Hematopoietic multipotent progenitor cell (in vitro differentiated cells): ENCODE results near the gene TNFAIP1. TPM values are rescaled to one million over a fixed set of nuclear protein-coding genes. Genes with fewer than 3 reads are reported as not detected.
A peak's percentile ranks its signal among the peaks of the same experiment; 100 is the strongest.

Source experiments
- DNase-seq, 3 donors: peaks; one replicate each; pipeline ENCODE4 v3.0.0-alpha.2; 2011 to 2015; ENCODE audit warnings: low read depth in 2 of 3, low spot score in 2 of 3
- total RNA-seq: library from RNA; depleted of rRNA; stranded (reverse); fragments of >200 nt; gene quantifications from one replicate; pipeline ENCODE4 v1.2.3, GENCODE V29; 2012

TNFAIP1 gene
- total RNA-seq, 1 donor = 22.4 TPM

DNA sequence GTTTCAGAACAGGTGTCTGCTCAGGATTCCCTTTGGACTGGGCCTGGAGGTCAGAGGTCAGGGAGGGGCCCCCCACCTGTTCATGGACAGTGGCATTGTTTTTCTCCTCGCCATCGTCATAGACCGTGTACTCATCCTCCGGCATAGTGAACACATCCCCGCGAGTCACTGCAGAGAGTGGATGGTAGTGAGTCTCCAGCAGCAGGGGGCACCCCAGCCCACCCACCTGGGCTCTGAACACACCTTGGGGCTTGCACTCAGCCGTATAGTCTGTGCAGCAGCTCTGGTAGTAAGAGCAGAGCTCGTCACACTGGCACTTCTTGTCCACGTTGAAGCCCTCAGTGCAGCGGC is 34.1 kb downstream of the TNFAIP1 start:
- no peak for DNase-seq

GRCh38 chr17:28370035-28370743 is 34.6 kb downstream of the TNFAIP1 start, which contains the start of gene VTN:
Gene VTN (minus strand): TSS chr17:28370307. CDS start chr17:28370203, 104 bp downstream.
- no peak for DNase-seq

- no peak for DNase-seq
These were observed 35.2 kb downstream of the TNFAIP1 start for GRCh38 chr17:28370744-28371103.

- DNase-seq = peak; percentile 48 to 91 (median 87)
These were observed 36.0 kb downstream of the TNFAIP1 start, which contains the start of gene SARM1 for GRCh38 chr17:28371245-28372202. Gene SARM1 (plus strand): TSS chr17:28371694. CDS start chr17:28372033, 339 bp downstream.

DNA sequence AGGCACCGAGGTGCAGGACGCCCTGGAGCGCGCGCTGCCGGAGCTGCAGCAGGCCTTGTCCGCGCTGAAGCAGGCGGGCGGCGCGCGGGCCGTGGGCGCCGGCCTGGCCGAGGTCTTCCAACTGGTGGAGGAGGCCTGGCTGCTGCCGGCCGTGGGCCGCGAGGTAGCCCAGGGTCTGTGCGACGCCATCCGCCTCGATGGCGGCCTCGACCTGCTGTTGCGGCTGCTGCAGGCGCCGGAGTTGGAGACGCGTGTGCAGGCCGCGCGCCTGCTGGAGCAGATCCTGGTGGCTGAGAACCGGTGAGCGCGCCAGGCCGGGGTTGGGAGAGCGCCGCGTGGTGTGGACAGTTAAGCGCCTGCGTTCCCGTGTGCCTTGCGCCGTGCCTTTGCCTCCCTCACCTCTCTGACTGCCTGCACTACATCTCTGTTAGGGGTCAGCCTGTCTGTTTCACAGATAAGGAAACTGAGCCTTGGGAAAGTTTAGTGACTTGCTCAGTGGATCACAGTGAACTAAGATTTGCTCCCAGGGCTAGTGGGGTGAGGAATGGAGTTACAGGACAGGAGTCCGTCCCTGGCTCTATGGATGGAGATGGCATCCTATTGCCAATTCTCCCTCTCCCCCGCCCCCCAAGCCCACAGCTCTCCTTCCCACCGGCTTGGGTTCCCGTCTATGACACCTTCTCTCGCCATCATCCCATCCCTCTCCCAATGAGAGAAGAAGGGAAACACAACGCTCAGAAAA is 36.8 kb downstream of the TNFAIP1 start:
- no peak for DNase-seq

DNA sequence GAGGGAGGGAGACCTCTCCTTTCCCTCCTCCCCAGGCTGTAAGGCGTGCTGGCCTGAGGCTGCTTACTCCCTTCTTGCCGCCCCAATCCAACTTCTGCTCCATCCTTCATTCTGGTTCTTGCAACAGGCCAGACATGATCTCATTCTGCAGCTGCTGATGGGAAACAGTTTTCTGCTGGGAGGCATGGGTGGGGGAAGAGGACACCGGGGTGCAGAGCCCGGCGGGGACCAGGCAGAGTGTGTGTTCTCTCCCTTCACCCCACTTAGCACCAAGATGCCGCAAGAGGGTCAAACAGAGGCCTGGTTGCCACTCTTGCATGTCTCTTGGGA is 37.3 kb downstream of the TNFAIP1 start:
- no peak for DNase-seq

GRCh38 chr17:28379814-28380801 is 44.5 kb downstream of the TNFAIP1 start:
- peak in 2 of 3 donors; percentile 39 to 68 for DNase-seq

DNA sequence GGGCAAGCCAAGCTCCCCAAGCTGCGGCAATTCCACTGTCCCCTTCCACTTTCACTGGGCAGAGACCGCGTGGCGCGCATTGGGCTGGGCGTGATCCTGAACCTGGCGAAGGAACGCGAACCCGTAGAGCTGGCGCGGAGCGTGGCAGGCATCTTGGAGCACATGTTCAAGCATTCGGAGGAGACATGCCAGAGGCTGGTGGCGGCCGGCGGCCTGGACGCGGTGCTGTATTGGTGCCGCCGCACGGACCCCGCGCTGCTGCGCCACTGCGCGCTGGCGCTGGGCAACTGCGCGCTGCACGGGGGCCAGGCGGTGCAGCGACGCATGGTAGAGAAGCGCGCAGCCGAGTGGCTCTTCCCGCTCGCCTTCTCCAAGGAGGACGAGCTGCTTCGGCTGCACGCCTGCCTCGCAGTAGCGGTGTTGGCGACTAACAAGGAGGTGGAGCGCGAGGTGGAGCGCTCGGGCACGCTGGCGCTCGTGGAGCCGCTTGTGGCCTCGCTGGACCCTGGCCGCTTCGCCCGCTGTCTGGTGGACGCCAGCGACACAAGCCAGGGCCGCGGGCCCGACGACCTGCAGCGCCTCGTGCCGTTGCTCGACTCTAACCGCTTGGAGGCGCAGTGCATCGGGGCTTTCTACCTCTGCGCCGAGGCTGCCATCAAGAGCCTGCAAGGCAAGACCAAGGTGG is 45.7 kb downstream of the TNFAIP1 start:
- DNase-seq = peak in 1 of 3 donors; percentile 53

DNA sequence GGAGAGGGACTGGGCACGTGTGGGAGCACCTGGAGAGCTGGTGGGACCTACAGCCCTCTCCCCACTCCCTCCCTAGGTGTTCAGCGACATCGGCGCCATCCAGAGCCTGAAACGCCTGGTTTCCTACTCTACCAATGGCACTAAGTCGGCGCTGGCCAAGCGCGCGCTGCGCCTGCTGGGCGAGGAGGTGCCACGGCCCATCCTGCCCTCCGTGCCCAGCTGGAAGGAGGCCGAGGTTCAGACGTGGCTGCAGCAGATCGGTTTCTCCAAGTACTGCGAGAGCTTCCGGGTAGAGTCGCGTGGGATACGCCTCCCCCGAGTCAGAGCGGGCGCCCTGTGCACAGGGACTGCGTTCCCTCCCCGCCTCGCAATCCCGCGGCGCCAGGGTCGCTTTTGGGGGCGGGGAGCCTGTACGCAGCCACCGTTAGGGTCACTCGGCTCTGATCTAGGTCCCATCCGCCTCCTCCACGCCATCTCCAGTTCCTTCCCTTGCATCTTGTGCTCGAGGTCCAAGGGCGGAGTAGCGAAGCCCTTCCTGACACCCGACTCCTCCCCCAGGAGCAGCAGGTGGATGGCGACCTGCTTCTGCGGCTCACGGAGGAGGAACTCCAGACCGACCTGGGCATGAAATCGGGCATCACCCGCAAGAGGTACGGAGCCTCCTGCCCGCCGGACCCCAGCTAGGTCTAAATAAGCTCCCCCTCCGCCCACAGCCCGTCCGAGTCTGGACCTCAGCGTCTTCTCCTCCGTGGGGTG is 48.9 kb downstream of the TNFAIP1 start:
- peak; percentile 39 to 76 (median 55) for DNase-seq

DNA sequence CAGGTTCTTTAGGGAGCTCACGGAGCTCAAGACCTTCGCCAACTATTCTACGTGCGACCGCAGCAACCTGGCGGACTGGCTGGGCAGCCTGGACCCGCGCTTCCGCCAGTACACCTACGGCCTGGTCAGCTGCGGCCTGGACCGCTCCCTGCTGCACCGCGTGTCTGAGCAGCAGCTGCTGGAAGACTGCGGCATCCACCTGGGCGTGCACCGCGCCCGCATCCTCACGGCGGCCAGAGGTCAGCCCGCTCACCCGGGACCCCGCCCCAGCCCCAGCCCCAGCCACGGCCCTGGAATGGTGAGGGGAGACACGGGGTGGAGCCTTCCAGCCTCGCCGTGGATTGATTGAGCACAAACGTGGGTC is 49.5 kb downstream of the TNFAIP1 start:
- DNase-seq = no peak

DNA sequence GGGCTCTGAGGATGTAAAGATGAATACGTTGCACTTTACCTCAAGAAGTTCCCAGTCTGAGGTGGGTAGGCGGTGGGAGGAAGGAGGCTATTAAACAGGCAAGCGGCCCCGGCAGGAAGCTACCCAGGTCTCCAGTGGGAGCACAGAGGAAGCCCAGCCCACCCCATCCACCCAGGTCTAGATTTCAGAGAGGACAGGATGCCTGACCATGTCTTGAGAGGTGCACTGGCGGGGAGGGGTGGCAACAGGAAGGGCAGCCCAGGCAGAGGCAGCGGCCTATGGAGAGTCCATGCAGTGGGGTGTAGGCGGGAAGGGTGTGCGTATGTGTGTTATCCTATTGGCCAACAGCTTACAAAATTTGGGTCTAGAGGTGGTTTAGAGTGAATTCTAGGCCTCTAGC is 49.8 kb downstream of the TNFAIP1 start:
- DNase-seq = no peak

GRCh38 chr17:28386391-28386790 is 50.8 kb downstream of the TNFAIP1 start:
- no peak for DNase-seq

DNA sequence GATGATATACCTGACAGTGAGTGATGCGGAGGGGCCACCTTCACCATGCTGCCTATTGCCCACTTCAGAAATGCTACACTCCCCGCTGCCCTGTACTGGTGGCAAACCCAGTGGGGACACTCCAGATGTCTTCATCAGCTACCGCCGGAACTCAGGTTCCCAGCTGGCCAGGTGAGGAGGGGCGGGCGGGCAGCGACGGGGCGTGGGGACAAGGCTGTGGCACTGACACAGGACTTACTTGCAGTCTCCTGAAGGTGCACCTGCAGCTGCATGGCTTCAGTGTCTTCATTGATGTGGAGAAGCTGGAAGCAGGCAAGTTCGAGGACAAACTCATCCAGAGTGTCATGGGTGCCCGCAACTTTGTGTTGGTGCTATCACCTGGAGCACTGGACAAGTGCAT is 52.5 kb downstream of the TNFAIP1 start:
- no peak for DNase-seq

- no peak for DNase-seq
These were observed 54.6 kb downstream of the TNFAIP1 start for GRCh38 chr17:28390141-28390540.

DNA sequence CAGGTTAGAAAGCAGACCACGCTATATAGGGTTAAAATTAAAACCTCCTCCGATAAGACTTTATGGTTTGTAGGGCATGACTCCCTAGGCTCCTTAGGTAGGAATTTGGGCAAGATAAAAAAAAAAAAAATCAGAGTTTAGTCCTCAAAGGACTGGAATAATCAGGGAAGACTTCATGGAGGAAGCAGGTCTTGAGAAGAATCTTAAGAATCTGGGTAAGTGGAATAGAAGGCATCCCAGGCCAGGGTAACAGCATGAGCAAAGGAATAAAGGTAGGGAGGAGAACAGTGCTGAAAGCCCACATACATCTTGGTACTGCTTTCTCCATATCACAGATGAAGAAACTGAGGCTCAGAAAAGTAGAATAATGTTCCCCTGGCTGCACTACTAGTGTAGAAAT is 55.0 kb downstream of the TNFAIP1 start:
- no peak for DNase-seq

GRCh38 chr17:28390984-28391383 is 55.4 kb downstream of the TNFAIP1 start:
- no peak for DNase-seq

- no peak for DNase-seq
These were observed 55.8 kb downstream of the TNFAIP1 start for GRCh38 chr17:28391401-28391800.

- DNase-seq = no peak
These were observed 56.9 kb downstream of the TNFAIP1 start for GRCh38 chr17:28392491-28392890.
